IPS-NIHi11 (cell line): Measurements from ENCODE around the gene GABPB2.

Experiments
- DNase-seq: peaks from one replicate; pipeline ENCODE4 v3.0.0; 2012; ENCODE audit warnings: mixed read lengths, low spot score

Gene GABPB2

GRCh38 chr1:151133018-151133806 lies 62.7 kb downstream of the GABPB2 start:
- peak; percentile 69 for DNase-seq

GRCh38 chr1:151134396-151134795 lies 63.8 kb downstream of the GABPB2 start:
- no peak for DNase-seq

- no peak for DNase-seq
Measured at GRCh38 chr1:151134991-151135390, 64.4 kb downstream of the GABPB2 start.

- DNase-seq = no peak
Measured at GRCh38 chr1:151135433-151136385, 65.1 kb downstream of the GABPB2 start.

GRCh38 chr1:151137789-151138188 lies 67.2 kb downstream of the GABPB2 start:
- DNase-seq = no peak

GRCh38 chr1:151142411-151143056 lies 72.0 kb downstream of the GABPB2 start:
- no peak for DNase-seq

GRCh38 chr1:151143057-151143435 lies 72.5 kb downstream of the GABPB2 start:
- DNase-seq = no peak

GRCh38 chr1:151143986-151144385 lies 73.4 kb downstream of the GABPB2 start:
- DNase-seq = no peak

- no peak for DNase-seq
Measured at GRCh38 chr1:151144474-151145303, 74.1 kb downstream of the GABPB2 start.

- peak; percentile 42 for DNase-seq
Measured at GRCh38 chr1:151145304-151146071, 74.9 kb downstream of the GABPB2 start.

- DNase-seq = no peak
Measured at GRCh38 chr1:151146072-151146411, 75.5 kb downstream of the GABPB2 start.

GRCh38 chr1:151146412-151147131 lies 76.0 kb downstream of the GABPB2 start, which contains the start of gene SEMA6C:
SEMA6C (minus strand) TSS chr1:151146631; CDS start chr1:151142621, 4,010 bp downstream.
- DNase-seq = peak; percentile 95

- DNase-seq = no peak
Measured at GRCh38 chr1:151147132-151147503, 76.6 kb downstream of the GABPB2 start.

GRCh38 chr1:151147665-151148064 lies 77.1 kb downstream of the GABPB2 start:
- no peak for DNase-seq

GRCh38 chr1:151156515-151156819 lies 85.9 kb downstream of the GABPB2 start, which contains the start of gene TNFAIP8L2:
TNFAIP8L2 (plus strand) TSS chr1:151156649; CDS start chr1:151158698, 2,049 bp downstream.
- no peak for DNase-seq

GRCh38 chr1:151157067-151157531 lies 86.5 kb downstream of the GABPB2 start:
- DNase-seq = no peak

GRCh38 chr1:151158326-151158725 lies 87.8 kb downstream of the GABPB2 start:
- DNase-seq = no peak

GRCh38 chr1:151158751-151159251 lies 88.2 kb downstream of the GABPB2 start:
- no peak for DNase-seq

GRCh38 chr1:151159373-151159772 lies 88.8 kb downstream of the GABPB2 start:
- DNase-seq = no peak

GRCh38 chr1:151164732-151165280 lies 94.2 kb downstream of the GABPB2 start:
- no peak for DNase-seq
